Mesodermal cell (in vitro differentiated cells): Measurements from ENCODE around the gene ACTG2.
A peak's percentile ranks its signal among the peaks of the same experiment; 100 is the strongest.

Experiments
- H3K27ac ChIP-seq: 2 replicates; pipeline ENCODE4 v1.7.0; 2013; ENCODE audit warnings: mild to moderate bottlenecking, low read depth, low read length, moderate library complexity; ENCODE audit not compliant: severe bottlenecking
- H3K36me3 ChIP-seq: 2 replicates; pipeline ENCODE4 v1.7.1; 2013; ENCODE audit warnings: mild to moderate bottlenecking, low read length, moderate library complexity; ENCODE audit not compliant: control insufficient read depth, insufficient read depth
- H3K4me1 ChIP-seq: one replicate; pipeline ENCODE4 v1.7.1; 2013; ENCODE audit warnings: mild to moderate bottlenecking, low read length; ENCODE audit not compliant: insufficient read depth, control insufficient read depth, poor library complexity, severe bottlenecking
- H3K4me3 ChIP-seq: 2 replicates; pipeline ENCODE4 v1.7.0; 2013; ENCODE audit warnings: low read length, control low read depth, mild to moderate bottlenecking; ENCODE audit not compliant: insufficient read depth, poor library complexity, severe bottlenecking; ENCODE audit errors: extremely low read depth
- H3K9me3 ChIP-seq: 2 replicates; pipeline ENCODE4 v1.7.1; 2013; ENCODE audit warnings: mild to moderate bottlenecking, low read length, moderate library complexity; ENCODE audit not compliant: control insufficient read depth
- WGBS, 2 experiments: methylation state at CpG; one replicate each; pipeline ENCODE4 v1.1.5; 2013; ENCODE audit warnings: missing lambda C conversion rate in 2 of 2; ENCODE audit not compliant: insufficient coverage in 2 of 2; 5-methylcytosine and 5-hydroxymethylcytosine counted together

ACTG2 gene

DNA sequence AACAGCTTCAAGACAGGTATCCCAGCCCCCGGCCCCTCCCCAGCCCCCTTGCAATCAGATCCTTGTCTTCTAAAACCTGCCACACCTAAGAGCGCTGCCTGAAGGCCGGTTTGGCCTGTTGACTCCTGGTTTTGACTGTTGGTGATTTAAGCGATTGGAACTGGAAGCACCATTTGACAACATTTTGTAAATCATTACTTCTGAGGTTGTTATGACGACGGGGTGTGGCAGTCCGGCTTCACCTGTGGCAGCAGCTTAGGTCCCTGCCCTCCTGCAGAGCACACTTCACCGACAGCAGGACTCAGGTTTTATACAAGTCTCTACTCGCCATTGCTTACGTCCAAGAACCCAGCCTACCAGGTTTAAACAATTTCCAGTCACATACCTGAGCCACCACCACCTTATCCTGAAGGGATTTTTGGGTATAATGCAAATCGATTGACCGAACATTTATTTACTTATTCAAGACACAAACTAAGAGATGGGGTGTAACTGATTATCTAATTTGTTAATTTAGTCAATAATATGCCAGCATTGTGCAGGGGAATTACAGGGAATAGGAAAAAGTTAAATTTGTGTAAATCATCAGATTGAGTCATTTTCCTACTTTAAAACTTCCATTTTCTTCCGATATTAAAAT lies 33.2 kb downstream of the ACTG2 start:
- Histone ChIP-seq H3K4me1 (peaks cover 16% of the 10 kb centered on the region), H3K4me3 (peak overlapping the region; percentile 86), H3K9me3 (peaks cover 4% of the 10 kb centered on the region), H3K36me3 (peaks cover 19% of the 10 kb centered on the region), H3K27ac (no peak overlapping the region)
- 86 to 95% methylated on average over 7 to 10 of the region's 13 CpGs for WGBS, 2 experiments

GRCh38 chr2:73926493-73927327 lies 33.9 kb downstream of the ACTG2 start, which contains the start of gene DGUOK:
TSS of gene DGUOK (plus strand) at chr2:73926880. CDS start at chr2:73926911, 31 bp downstream.
- peaks cover 4% of the 10 kb centered on the region for H3K9me3 ChIP-seq
- H3K36me3 ChIP-seq: peaks cover 23% of the 10 kb centered on the region
- WGBS, 2 experiments: 0% methylated on average over 44 to 46 of the region's 50 CpGs
- H3K4me1 ChIP-seq: peaks cover 16% of the 10 kb centered on the region
- peak within 1 kb of the TSS; percentile 86 for H3K4me3 ChIP-seq
- peak within 1 kb of the TSS; percentile 97 for H3K27ac ChIP-seq

- Histone ChIP-seq H3K4me3 (peak overlapping the region; percentile 86), H3K27ac (peak overlapping the region; percentile 97), H3K9me3 (peaks cover 4% of the 10 kb centered on the region), H3K4me1 (peaks cover 16% of the 10 kb centered on the region), H3K36me3 (peaks cover 25% of the 10 kb centered on the region)
- 0% methylated on average over 1 of the region's 6 CpGs; no CpG with 5 or more reads in 1 of the 2 experiments for WGBS, 2 experiments
Measured at GRCh38 chr2:73927344-73927743, 34.5 kb downstream of the ACTG2 start.

DNA sequence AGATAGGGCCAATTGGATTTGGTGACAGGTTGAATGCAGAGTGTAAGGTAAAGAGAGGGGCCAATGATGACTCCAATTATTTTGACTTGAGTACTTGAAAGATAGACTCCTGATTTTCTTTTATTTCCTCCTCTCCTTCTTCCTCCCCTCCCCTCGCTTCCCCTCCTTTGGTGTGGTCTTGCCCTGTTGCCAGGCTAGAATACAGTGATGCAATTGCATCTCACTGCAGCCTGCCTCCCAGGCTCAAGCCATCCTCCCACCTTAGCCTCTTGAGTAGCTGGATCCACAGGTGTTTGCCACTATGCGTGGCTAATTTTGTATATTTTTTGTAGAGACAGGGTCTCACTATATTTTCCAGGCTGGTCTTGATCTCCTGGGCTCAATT lies 36.1 kb downstream of the ACTG2 start:
- Histone ChIP-seq H3K27ac (no peak overlapping the region), H3K4me3 (no peak overlapping the region), H3K4me1 (peaks cover 16% of the 10 kb centered on the region), H3K36me3 (peaks cover 41% of the 10 kb centered on the region), H3K9me3 (peaks cover 4% of the 10 kb centered on the region)
- WGBS, 2 experiments: 100% methylated on average over 1 to 2 of the region's 2 CpGs

DNA sequence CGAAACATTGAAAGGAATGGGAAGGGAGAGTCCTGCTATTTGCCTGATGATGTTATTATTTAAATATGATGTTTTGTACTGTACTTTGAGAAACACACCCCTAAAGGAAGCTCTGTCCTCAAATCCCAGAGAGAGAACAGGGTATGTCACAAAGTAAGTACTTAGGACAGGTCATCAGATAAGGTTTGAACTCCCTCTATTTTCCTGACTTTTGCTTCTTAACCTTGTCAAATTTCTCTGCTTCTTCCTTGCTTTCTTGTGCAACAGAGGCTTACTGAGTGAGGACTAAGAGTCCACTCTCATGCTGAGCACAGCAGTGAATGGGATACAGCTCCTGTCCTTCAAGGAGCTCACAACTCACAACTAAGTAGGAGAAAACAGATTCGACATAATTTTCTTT lies 37.6 kb downstream of the ACTG2 start:
- Histone ChIP-seq H3K36me3 (peaks cover 53% of the 10 kb centered on the region), H3K27ac (no peak overlapping the region), H3K4me3 (no peak overlapping the region), H3K4me1 (peaks cover 16% of the 10 kb centered on the region), H3K9me3 (peaks cover 4% of the 10 kb centered on the region)
- WGBS, 2 experiments: no CpG with 5 or more reads among the region's 2 CpGs

DNA sequence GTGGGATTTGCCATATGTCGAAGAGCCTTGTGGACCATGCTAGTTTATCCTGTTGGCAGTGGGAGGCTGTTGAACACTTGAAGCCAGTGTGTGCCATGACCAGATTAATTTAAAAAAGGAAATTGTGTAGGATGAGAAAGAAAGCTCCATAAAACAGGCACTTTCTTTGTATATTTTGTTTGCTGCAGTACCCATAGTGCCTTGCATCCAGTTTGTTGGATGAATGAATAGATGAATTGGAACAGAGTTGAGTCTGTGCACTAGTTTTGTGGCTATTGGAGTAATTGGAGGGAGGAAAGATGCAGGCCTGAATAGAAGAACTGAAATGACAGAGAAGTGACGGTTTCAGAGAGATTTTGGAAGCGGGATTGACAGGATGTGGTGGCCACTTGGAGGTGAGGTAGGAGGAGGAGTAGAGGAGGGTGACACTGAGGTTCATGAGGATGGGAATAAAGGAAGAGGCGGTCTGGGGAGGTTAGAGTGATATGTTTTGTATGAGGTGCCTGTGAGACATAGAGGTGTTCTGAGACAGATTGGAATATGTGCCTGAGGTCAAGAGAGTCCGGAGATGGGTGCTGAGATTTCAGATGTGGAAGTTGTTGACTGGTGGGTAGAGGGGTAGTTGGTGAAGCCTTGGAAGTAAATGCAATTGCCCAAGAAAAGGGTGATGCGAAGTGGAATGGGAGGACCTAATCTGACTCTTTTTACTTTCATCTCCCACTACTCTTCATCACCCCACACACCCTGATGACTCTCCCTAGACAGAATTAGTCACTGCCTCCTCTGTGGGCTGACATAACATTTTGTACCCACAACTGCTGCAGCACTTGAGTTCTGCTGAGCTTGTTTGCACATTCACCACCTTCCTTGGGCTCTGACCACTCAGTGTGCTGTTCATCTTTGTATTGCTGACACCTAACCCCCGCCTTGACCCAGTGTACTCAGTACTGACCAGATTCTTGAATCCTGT lies 39.0 kb downstream of the ACTG2 start:
- peaks cover 68% of the 10 kb centered on the region for H3K36me3 ChIP-seq
- 89 to 99% methylated on average over 4 to 6 of the region's 7 CpGs for WGBS, 2 experiments
- no peaks in the 10 kb centered on the region for H3K9me3 ChIP-seq
- no peak overlapping the region for H3K4me3 ChIP-seq
- peaks cover 16% of the 10 kb centered on the region for H3K4me1 ChIP-seq
- H3K27ac ChIP-seq: no peak overlapping the region

DNA sequence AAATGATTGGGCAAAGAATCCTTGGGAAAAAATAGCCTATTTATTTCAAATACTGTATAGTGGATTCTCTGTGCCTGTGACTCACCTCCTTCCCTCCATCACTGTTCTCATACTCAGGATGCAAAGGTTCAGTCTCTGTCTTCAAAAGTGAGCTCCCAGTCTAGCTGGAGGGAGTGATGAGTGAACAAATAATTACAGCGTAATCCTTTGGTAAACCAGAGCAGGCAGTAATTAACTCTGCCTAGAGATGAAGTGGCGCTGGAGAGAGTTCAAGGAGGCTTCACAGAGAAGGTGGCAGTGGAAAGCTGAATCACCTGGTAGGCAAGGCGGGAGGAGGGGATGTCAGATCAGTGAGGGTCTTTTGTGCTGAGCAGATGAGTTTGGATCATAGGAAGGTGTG lies 40.4 kb downstream of the ACTG2 start:
- 92 to 95% methylated on average over 3 of the region's 3 CpGs for WGBS, 2 experiments
- Histone ChIP-seq H3K9me3 (no peaks in the 10 kb centered on the region), H3K27ac (no peak overlapping the region), H3K4me3 (no peak overlapping the region), H3K36me3 (peaks cover 74% of the 10 kb centered on the region), H3K4me1 (peaks cover 15% of the 10 kb centered on the region)

- H3K4me1 ChIP-seq: no peaks in the 10 kb centered on the region
- no peak overlapping the region for H3K27ac ChIP-seq
- no peaks in the 10 kb centered on the region for H3K9me3 ChIP-seq
- H3K36me3 ChIP-seq: peaks cover 77% of the 10 kb centered on the region
- H3K4me3 ChIP-seq: no peak overlapping the region
Measured at GRCh38 chr2:73935641-73936040, 42.8 kb downstream of the ACTG2 start.

GRCh38 chr2:73937103-73937885 lies 44.5 kb downstream of the ACTG2 start:
- Histone ChIP-seq H3K9me3 (no peaks in the 10 kb centered on the region), H3K4me3 (no peak overlapping the region), H3K36me3 (peaks cover 77% of the 10 kb centered on the region), H3K4me1 (no peaks in the 10 kb centered on the region), H3K27ac (no peak overlapping the region)
- 93 to 100% methylated on average over 1 to 2 of the region's 4 CpGs for WGBS, 2 experiments

GRCh38 chr2:73937899-73938298 lies 45.1 kb downstream of the ACTG2 start:
- Histone ChIP-seq H3K36me3 (peaks cover 73% of the 10 kb centered on the region), H3K9me3 (no peaks in the 10 kb centered on the region), H3K4me1 (no peaks in the 10 kb centered on the region), H3K4me3 (no peak overlapping the region), H3K27ac (no peak overlapping the region)
